HG03354 (cell line): ENCODE measurements around the gene PHF10.
"Not testable (repeated sequence)": the region's sequence is repeated elsewhere in the genome, so short reads cannot be mapped to it uniquely, and the experiment has no call there.

ENCODE experiments used
- ATAC-seq: cut with Tn5 transposase; IDR thresholded peaks from one replicate; pipeline ENCODE4 v1.9.1; 2021; ENCODE audit warnings: mild to moderate bottlenecking; ENCODE audit not compliant: unreplicated experiment, poor library complexity, severe bottlenecking

Gene PHF10

DNA sequence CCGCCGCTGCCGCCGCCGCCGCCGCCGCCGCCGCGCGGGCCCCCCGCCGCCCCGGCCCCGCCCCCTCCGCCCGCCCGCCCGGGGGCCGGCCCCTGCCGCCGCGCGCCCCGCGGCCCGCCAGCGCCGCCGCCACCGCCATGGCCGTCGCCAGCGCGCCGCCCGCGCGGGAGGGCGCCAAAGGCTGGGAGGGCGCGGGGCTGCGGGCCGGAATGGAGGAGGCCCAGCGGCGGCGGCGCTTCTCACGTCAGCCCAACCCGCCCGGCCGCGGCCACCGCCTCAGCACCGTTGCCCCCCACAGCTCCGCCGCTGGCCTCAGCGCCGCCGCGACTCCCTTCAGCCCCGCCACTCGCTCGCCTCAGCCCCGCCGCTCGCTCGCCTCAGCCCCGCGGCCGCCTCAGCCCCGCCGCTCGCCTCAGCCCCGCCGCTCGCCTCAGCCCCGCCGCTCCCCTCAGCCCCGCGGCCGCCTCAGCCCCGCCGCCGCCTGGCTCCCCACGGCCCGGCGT is 258 bp downstream of the PHF10 start:
- peak; percentile 49 for ATAC-seq

DNA sequence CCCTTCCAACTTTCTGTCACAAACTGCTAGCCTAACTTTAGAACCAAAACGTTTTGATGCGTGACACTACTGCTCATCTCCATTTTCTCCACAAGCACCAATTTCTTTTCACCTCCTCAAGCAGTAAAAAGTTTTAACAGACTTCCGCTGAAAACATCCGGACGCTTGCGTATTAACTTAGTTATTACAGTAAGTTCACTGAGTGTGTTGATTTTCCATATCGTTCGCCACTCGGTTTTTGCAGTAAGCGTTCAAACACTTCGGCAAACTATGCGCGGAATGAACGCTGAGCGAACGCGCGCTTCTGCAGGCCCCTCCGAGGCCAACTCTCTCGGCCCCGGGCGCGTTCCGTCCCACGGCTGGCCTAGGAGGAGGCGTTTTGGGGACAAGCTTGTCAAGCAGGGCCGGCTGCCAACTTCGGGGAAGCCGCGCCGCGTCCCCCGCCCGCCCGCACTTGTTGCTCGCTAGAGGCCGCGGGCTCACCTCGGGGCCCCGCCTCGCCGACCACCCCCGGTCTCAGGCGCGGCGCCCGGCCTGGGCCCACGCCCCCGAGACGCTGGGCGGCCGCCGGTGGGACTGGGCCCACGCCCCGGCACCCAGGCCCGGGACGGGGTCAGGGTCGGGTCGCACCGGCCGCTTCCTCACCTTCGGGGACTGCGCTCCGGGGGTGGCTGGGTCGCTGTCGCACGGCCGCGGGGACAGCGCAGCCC is 945 bp downstream of the PHF10 start:
- peak; percentile 42 for ATAC-seq

DNA sequence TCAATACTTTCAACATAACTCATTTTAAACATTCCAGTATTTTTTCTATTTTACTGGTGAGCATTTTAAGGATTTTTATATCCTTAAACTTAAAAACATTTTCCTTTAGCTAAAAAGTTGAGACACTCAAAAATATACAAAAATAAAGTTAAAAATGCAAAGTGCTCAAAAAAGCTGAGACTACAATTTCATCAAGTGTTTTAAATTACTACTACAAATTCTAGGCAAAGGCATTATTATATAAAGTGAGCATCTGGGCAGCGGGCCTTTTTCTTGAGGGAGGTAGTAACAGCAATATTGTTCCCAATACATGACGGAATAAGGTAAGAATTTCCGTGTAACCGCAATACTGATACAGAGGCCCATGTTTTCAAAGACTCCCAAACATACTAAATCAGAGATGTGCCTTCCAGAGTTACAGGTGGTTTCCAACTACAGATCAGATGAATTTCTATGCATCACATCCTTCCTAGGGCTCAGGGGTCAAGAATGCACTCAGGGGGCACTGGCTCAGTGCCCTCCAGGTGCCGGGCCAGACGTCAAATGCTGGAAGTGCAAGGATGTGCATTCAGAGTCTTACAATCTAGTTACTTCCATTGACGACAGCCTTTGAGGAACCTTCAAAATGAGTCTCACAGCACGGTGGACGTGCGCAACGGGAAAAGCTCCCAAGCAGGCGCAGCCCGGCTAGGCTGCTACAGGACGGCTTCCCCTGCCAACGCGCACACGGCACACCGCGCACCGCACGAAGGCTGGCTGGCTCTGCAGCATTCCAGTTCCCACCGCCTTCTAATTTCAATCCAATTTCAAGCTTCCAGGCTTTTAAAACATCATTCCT is 1.7 kb downstream of the PHF10 start:
- ATAC-seq, result peak; percentile 12

DNA sequence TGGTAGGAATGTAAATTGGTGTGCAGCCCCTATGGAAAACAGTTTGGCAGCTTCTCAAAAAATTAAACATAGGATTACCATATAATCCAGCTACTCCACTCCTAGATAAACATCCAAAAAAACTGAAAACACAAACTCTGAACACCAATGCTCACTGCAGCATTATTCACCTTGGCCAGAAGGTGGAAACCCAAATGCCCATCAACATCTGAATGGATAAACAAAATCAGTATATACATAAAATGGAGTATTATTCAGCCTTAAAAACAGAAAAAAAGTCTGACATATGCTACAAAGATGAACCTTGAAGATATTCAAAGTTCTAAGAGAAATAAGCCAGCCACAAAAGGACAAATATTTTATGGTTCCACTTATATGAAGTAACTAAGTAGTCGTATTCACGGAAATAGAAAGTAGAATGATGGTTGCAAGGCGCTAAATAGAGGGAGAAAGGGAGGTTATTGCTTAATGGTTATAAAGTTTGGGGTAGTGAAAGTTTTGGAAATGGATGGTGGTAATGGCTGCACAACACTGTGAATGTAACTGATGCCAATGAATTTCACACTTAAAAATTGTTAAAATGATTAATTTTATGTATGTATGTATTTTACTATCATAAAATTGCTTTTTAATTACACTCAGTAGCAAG is 4.0 kb downstream of the PHF10 start:
- no peak for ATAC-seq

DNA sequence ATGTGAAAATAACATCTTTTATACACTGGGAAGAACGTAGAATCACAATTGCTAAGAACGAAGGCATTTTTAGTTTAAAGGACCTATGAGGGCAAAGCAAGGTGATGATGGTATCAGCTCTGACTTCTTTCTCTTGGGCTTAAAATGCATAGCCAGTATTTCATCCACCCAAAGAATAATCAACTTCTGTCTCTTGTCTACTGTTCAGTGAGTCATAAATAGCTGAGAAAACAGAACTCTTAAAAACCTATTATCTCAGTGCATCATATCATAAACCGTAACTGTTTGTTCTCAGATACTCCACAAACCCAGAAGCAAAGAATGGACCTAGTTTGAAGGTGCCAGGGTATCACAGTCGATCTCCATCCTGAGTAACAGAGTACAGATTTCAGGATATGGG is 5.2 kb downstream of the PHF10 start:
- ATAC-seq, result no peak

DNA sequence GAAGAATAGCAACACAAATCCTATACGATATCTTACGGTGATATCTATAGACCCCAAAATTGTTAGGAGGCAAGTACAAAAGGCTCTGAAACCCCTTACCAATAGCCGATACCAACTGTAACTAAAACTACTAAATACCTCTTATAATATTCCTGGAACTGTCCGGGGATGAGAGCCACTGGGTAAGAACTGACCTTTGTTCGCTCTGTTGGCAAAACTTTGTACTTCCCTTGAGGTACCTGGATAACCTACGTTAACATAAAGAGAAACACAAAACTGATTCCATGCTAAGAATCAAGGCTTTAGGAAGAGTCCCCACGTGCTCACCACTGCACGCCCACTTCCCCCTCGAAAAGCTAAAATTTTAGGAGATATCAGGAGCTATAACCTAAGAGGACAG is 9.7 kb downstream of the PHF10 start:
- ATAC-seq, result no peak

DNA sequence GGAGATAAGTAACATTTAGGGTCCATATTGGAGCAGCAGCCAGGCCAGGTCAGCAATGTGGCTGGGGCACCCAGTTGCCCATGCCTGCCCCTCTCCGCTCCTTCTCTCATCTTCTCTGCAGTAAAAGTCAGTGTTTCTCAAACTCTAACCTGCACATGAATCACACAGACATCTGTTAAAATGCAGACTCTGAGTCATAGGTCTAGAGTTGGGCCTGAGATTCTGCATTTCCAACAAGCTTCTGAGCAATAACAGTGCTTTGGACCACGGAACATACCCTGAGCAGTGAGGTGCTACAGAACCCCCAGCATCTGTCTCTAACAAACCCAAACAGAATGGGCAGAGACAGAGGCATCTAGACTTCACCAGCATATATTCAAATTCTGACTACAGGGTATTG is 10.1 kb downstream of the PHF10 start:
- no peak for ATAC-seq

DNA sequence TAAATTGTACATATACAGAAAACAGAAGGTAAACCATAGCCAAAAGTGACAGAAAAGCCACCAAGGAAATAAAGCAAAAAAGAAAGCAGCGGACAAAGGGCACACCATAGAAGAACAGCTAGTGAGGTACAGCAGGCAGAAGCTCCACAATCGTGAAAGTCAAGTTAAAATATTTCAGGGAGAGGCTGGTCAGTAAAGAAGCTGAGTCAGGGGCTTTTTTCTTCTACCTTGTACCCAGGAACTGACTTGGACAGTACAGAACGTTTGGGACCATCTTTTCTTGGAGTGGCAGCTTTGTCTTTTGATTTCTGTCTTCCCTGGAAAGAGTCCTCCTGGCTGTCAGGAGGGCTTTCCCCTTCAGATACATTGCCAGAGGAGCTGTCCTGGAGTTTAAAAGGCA is 14.3 kb downstream of the PHF10 start:
- no peak for ATAC-seq

DNA sequence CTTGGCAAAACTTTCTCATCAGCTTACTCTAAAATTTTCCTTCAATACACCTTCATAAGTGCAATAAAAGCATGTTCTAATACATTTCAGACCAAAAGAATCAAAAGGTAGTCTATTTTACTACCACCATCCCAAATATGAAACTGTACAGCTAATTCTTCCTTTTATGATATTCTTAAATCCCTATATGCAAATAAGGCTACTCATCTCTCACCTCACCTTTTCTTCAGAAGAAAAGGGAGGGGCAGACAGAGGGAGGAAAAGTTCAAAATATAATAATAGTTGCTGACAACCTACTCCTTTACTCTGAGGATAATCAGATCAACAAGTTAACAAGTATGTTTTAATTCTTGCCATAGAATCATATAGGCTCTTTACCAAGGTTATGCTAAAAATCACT is 15.0 kb downstream of the PHF10 start:
- peak; percentile 61 for ATAC-seq

DNA sequence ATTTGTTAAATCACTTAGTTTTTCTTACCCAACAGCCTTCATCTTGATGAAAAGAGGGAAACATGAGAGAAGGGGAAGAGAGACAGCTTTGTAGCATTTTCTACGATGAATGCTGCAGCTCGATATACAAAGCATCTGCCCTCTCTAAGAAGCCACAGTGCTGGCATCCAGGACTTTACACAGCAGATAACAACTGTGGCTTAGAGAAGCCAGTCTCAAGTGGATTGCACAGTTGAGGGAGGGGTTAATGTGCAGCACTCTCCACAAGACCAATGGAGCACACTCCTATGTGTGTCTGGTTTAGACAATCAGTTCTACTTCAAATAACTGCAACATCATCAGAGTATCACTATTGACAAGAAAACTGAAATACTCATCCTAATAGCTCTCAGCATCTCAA is 16.5 kb downstream of the PHF10 start:
- ATAC-seq, result no peak

DNA sequence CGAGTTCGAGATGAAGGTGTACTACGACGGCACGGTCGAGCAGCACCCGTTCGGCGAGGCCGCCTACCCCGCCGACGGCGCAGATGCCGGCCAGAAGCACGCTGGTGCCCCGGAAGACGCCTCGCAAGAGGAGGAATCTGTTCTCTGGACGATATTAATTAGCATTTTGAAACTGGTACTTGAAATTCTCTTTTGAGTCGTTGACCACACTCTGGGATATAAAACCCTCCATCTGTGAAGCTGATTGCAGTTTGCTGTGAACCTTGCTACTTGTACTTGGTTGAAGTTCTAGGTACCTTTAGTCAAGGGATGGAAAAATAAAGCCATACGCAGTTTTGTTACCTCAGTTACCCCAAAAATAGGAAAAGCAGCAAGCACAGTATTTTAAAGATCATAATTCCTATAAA is 21.5 kb downstream of the PHF10 start:
- peak; percentile 22 for ATAC-seq

DNA sequence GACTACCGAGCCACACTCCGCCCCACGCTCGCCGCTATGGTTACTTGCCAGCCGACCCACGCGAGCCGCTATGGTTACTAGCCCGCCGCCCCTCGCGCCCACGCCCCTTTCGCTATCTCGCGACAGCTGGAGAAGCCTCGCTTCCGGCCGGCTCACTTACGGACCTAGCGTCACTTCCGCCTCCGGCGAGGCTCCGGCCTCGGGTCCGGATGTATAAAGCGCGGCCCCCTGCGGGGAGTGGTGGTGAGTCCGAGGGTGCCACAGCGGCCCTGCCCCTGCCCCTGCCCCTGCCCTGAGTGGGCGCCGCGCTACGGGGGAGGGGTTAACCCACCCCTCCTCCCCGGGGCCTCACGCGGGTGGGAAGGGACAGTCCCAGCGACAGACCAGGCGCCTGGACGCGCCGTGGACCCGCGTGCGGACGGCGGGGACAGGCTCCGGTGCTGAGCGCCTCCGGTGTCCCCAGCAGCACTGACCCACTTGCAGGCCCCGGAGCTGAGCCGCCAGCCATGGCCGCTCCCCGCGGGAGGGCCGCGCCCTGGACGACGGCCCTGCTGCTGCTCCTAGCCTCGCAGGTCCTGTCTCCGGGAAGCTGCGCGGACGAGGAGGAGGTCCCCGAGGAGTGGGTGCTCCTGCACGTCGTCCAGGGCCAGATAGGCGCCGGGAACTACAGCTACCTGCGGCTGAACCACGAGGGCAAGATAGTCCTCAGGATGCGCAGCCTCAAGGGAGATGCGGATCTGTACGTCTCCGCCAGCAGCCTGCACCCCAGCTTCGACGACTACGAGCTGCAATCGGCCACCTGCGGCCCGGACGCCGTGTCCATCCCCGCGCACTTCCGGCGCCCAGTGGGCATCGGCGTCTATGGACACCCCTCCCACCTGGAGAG is 22.1 kb downstream of the PHF10 start, which contains the start of the genes C6orf120 and WDR27:
C6orf120 (plus strand) TSS at position 173 of the 886 bp plus-strand sequence; CDS start at position 507, 334 bp downstream.
WDR27 (minus strand) TSS at position 76 of the 886 bp plus-strand sequence. CDS start 13,024 bp downstream, outside the sequence.
- peak; percentile 93 for ATAC-seq

DNA sequence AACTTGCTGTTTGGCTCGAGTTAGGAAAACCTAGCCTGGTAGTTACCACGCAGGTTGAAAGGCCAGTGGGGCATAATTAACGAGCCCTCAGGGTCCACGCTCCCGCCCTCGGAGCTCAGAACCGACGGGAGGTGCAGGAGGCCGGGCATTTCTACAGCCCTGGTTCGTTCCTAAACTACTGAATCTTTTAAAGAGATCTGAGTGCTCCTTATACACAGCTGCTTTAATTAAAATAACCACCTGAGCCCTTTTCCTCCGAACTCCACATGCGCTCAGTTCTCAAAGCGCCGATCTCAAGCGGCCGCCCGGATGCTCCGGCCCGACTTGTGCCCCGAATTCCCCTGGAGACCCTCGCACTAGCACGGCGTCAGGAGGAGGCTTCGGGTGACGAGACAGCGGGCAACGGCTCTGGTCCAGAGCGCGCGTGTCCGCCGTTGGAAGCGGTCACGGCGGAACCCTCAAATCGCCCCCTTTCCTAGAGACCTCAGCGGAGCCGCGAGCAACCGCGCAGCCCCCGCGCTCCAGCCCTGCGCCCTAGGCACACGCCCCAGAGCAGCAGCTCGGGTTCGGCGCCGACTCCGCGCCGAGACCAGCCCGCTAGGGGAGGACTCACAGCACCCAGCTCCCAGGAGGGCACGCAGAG is 22.9 kb downstream of the PHF10 start:
- peak; percentile 22 for ATAC-seq

DNA sequence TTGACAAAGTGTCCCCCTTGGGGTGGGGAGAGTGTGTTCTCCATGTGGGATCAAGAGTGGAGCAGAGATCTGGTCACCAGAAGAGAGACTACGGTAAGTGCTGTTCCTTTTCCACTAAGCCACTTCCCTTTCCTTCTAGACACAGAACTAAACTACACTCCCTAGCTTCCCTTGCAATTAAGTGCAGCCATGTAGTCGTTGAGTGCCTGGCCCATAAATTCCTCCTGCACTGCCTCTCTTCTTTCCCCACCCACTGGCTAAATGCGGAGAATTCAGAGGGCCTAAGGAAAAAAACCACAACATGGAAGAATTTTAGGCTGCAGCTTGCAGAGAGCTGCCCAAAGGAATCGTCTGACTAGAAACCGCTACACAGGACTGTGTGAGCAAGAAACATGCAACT is 24.0 kb downstream of the PHF10 start:
- no peak for ATAC-seq

DNA sequence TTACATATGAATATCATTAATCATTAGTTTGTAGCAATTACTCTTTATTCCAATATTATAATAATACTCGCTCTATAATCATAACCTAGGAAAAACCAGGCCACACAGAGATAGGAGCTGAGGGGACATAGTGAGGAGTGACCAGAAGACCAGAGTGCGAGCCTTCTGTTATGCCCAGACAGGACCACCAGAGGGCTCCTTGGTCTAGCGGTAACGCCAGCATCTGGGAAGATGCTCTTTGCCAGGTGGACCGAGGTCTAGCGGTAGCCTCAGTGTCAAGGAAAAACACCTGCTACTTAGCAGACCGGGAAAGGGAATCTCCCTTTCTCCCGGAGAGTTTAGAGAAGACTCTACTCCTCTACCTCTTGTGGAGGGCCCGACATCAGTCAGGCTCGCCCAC is 27.2 kb downstream of the PHF10 start:
- ATAC-seq, result not testable (repeated sequence)

DNA sequence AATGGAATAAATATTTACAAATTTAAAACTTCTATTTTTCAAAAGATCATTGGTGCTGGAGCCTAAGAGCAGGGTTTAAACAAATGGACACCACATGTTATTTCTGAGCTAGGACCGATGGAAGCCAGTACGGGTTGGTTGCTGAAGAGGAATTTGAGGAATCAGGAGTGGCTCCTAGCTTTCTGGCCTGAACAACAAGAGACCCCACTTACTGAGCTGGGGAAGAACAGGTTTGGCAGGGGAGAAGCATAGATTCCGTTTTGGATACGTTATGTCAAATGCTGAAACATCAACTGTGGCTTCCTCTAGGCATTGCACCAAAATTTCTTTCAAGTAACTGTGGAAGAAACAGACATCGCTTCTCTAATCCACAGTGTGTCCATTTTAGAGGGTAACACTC is 29.2 kb downstream of the PHF10 start:
- no peak for ATAC-seq

DNA sequence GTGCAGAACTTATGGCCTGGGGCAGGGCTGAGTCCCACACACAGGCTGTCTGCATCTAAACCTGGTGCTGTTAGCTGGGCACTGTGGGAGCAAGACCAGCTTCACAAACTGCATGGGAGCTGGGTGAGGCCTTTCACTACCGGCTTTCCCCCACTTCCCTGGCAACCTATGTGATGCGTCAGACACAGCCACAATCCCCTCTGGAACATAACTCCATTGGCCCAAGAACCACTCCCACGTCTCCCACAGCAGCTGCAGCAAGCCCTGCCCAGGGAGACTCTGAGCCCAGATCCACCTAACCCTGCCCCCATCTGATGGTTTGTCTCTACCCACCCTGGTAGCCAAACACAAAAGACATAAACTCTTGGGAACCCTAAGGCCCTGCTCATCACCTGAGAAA is 31.8 kb downstream of the PHF10 start:
- ATAC-seq, result no peak

DNA sequence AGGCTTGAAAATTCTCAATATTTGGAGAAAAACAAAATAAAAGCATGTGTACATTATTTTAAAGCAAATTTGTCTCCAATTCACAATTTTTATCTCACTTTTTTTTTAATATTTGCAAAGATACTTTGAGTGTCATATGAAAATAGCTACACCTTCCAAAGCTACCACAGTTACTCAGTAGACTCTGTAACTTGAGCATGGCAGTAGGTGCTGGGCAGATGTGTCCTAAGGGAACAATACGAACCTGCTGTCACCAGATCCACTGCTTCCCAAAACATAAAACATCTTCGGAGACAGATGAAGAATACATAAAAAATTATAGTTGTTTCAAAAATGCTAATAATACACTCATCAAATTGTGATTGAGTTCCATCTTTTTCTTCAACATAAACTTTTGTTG is 33.0 kb downstream of the PHF10 start:
- no peak for ATAC-seq

DNA sequence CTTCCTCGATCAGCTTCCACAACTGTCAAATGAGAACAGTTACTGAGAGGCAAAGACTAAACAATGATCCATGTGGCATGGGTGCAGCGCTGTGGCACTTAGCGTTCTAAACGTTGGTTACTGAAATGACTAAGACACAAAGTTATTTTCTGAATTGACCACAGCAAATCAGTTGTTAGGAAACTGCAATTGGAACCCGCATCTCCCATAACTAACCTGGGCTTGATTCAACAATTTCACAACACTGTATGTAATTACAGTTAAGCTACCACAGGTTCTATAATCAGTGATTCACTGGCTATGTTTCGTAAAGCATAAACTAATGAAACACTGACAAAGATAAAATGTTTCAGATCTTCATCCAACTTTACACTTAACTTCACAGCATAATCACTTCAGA is 35.0 kb downstream of the PHF10 start:
- ATAC-seq, result no peak
